Naive thymus-derived CD4-positive, alpha-beta T cell (primary cell): ENCODE data around the gene BMPR1B. TPM values are rescaled to one million over a fixed set of nuclear protein-coding genes. Genes with fewer than 3 reads are reported as not detected.
"Not testable (repeated sequence)": the region's sequence is repeated elsewhere in the genome, so short reads cannot be mapped to it uniquely, and the experiment has no call there.

Source experiments
- ATAC-seq: fragments of 150-1000 bp; cut with Tn5 transposase; 2 replicates; pipeline ENCODE4 v1.10.0; 2021; ENCODE audit warnings: mild to moderate bottlenecking, moderate library complexity
- CTCF ChIA-PET: fragments of 350-600 bp; sonication (Branson Sonifier 250); formaldehyde crosslinking; loops from one replicate; lab custom pipeline; 2021; ENCODE audit warnings: antibody characterized with exemption; lab: Charles Lee
- POLR2A ChIA-PET: fragments of 350-600 bp; sonication (Branson Sonifier 250); formaldehyde crosslinking; loops from one replicate; lab custom pipeline; 2021; ENCODE audit warnings: antibody characterized with exemption, inconsistent platforms; lab: Charles Lee
- DNase-seq, 9 donors: peaks; one replicate each; pipeline versions ENCODE4 v3.0.0 to v3.0.0-alpha.2; 2020 to 2022; ENCODE audit warnings: mixed read lengths in 1 of 9
- H3K27ac ChIP-seq: one replicate; pipeline ENCODE4 v1.7.0; 2013; ENCODE audit warnings: mild to moderate bottlenecking, low read depth, low read length, moderate library complexity
- H3K27me3 ChIP-seq, 2 donors: one replicate each; pipeline ENCODE4 v1.7.0; 2013; ENCODE audit warnings: low read length in 2 of 2, mild to moderate bottlenecking in 2 of 2, moderate library complexity in 2 of 2; ENCODE audit not compliant: control insufficient read depth in 2 of 2, insufficient read depth in 2 of 2
- H3K36me3 ChIP-seq, 3 experiments: 1 replicate in 2 of 3; 2 replicates in 1 of 3; pipeline ENCODE4 v1.7.0; 2013; ENCODE audit warnings: low read length in 3 of 3, mild to moderate bottlenecking in 3 of 3, moderate library complexity in 1 of 3; ENCODE audit not compliant: insufficient read depth in 3 of 3, control insufficient read depth in 2 of 3
- H3K4me1 ChIP-seq, 2 donors: one replicate each; pipeline ENCODE4 v1.7.0; 2013; ENCODE audit warnings: low read length in 2 of 2, mild to moderate bottlenecking in 2 of 2, moderate library complexity in 1 of 2; ENCODE audit not compliant: control insufficient read depth in 2 of 2, insufficient read depth in 2 of 2
- H3K4me3 ChIP-seq: 2 replicates; pipeline ENCODE4 v1.7.0; 2013; ENCODE audit warnings: mild to moderate bottlenecking, low read length
- H3K9me3 ChIP-seq, 3 experiments: 1 replicate in 2 of 3; 2 replicates in 1 of 3; pipeline ENCODE4 v1.7.0; 2013; ENCODE audit warnings: low read length in 3 of 3; ENCODE audit not compliant: control insufficient read depth in 2 of 3
- H3K27ac Mint-ChIP-seq, 9 donors: one replicate each; pipeline ENCODE4 v1.8.0; 2020 to 2022; ENCODE audit warnings: mixed read lengths in 9 of 9, mild to moderate bottlenecking in 8 of 9, moderate library complexity in 5 of 9, inconsistent platforms in 2 of 9
- H3K27me3 Mint-ChIP-seq, 5 donors: one replicate each; pipeline ENCODE4 v1.8.0; 2021 to 2022; ENCODE audit warnings: mixed read lengths in 5 of 5, mild to moderate bottlenecking in 1 of 5
- H3K36me3 Mint-ChIP-seq, 5 donors: one replicate each; pipeline ENCODE4 v1.8.0; 2020 to 2022; ENCODE audit warnings: mixed read lengths in 5 of 5, mild to moderate bottlenecking in 3 of 5, inconsistent platforms in 1 of 5
- H3K4me1 Mint-ChIP-seq, 7 donors: one replicate each; pipeline ENCODE4 v1.8.0; 2020 to 2022; ENCODE audit warnings: mixed read lengths in 7 of 7, mild to moderate bottlenecking in 3 of 7, inconsistent platforms in 1 of 7
- H3K4me3 Mint-ChIP-seq, 10 donors: one replicate each; pipeline ENCODE4 v1.8.0; 2020 to 2022; ENCODE audit warnings: mild to moderate bottlenecking in 10 of 10, mixed read lengths in 10 of 10, moderate library complexity in 6 of 10, inconsistent platforms in 2 of 10
- H3K9me3 Mint-ChIP-seq, 11 donors: one replicate each; pipeline ENCODE4 v1.8.0; 2020 to 2022; ENCODE audit warnings: mixed read lengths in 11 of 11, mild to moderate bottlenecking in 4 of 11, inconsistent platforms in 1 of 11, moderate library complexity in 1 of 11
- intact Hi-C, 2 donors: fragments of 100-400 bp; cut with micrococcal nuclease; formaldehyde crosslinking; loops; one replicate each; pipeline ENCODE4 v1.15.1; 2023
- polyA plus RNA-seq, 2 donors: library from polyadenylated mRNA; unstranded; fragments of 300-500 nt; fragmentation: Illumina TruSeq; gene quantifications; one replicate each; pipeline ENCODE4 v1.2.3, GENCODE V29; 2021
- total RNA-seq, 6 experiments: library from RNA in 5 of 6; stranded (reverse) in 5 of 6; gene quantifications; 1 replicate in 5 of 6; 2 replicates in 1 of 6; pipeline ENCODE4 v1.2.3 and lab custom pipeline; 2021 to 2026

BMPR1B gene
- total and polyA plus RNA-seq, 7 experiments from 2014 or later: 0.07 to 0.14 (median 0.11) TPM; not detected in 3

DNA sequence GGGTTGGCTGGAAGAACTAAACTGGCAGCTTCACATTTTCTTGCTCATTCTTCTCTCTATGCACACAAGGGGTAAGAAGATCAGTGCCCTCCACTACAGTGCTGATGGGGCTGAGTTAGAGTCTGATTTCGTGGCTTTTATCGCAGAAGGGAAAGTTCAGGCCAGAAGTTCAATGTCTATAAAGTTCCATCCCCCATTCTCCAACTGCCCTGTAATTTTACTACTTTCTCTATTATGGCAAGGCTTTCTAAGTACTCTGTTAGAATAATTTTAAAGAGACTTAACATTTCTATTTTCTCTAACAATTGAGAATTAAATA lies 293.9 kb downstream of the BMPR1B start:
- H3K27me3 ChIP-seq: no peaks in the 10 kb centered on the region
- H3K27ac ChIP-seq: no peak overlapping the region
- no peak for ATAC-seq
- no peaks in the 10 kb centered on the region for H3K4me1 Mint-ChIP-seq
- ChIA-PET CTCF (no interaction called here), POLR2A (no interaction called here)
- no peaks in the 10 kb centered on the region for H3K36me3 ChIP-seq
- no peak overlapping the region for H3K4me3 ChIP-seq
- intact Hi-C loops: no loop called here
- H3K9me3 Mint-ChIP-seq: no peaks in the 10 kb centered on the region
- no peaks in the 10 kb centered on the region for H3K4me1 ChIP-seq
- H3K27ac Mint-ChIP-seq: no peak overlapping the region
- no peak overlapping the region for H3K4me3 Mint-ChIP-seq
- H3K36me3 Mint-ChIP-seq: no peaks in the 10 kb centered on the region
- no peak for DNase-seq
- no peaks in the 10 kb centered on the region for H3K27me3 Mint-ChIP-seq
- H3K9me3 ChIP-seq: no peaks in the 10 kb centered on the region

- H3K4me3 ChIP-seq: no peak overlapping the region
- ChIA-PET POLR2A (no interaction called here), CTCF (no interaction called here)
- intact Hi-C loops: no loop called here
- Mint-ChIP-seq H3K27me3 (peaks cover 0 to 6% (median 0%) of the 10 kb centered on the region in 5 donors), H3K4me3 (no peak overlapping the region), H3K4me1 (no peaks in the 10 kb centered on the region), H3K27ac (no peak overlapping the region), H3K36me3 (no peaks in the 10 kb centered on the region), H3K9me3 (peaks cover 0 to 2% (median 0%) of the 10 kb centered on the region in 11 donors)
- no peaks in the 10 kb centered on the region for H3K9me3 ChIP-seq
- no peak for DNase-seq
- no peaks in the 10 kb centered on the region for H3K27me3 ChIP-seq
- no peak overlapping the region for H3K27ac ChIP-seq
- H3K36me3 ChIP-seq: no peaks in the 10 kb centered on the region
- no peaks in the 10 kb centered on the region for H3K4me1 ChIP-seq
- ATAC-seq: no peak
Observed at GRCh38 chr4:95058991-95059390, 301.2 kb downstream of the BMPR1B start.

GRCh38 chr4:95059663-95060062 lies 301.9 kb downstream of the BMPR1B start:
- H3K4me3 Mint-ChIP-seq: no peak overlapping the region
- Histone ChIP-seq H3K4me3 (no peak overlapping the region), H3K4me1 (no peaks in the 10 kb centered on the region), H3K36me3 (no peaks in the 10 kb centered on the region), H3K27me3 (no peaks in the 10 kb centered on the region), H3K27ac (no peak overlapping the region), H3K9me3 (no peaks in the 10 kb centered on the region)
- DNase-seq (no peak), ATAC-seq (no peak)
- peaks cover 0 to 6% (median 0%) of the 10 kb centered on the region in 5 donors for H3K27me3 Mint-ChIP-seq
- no peaks in the 10 kb centered on the region for H3K36me3 Mint-ChIP-seq
- peaks cover 0 to 2% (median 0%) of the 10 kb centered on the region in 11 donors for H3K9me3 Mint-ChIP-seq
- intact Hi-C loops: no loop called here
- no peak overlapping the region for H3K27ac Mint-ChIP-seq
- no peaks in the 10 kb centered on the region for H3K4me1 Mint-ChIP-seq
- ChIA-PET POLR2A (no interaction called here), CTCF (no interaction called here)

DNA sequence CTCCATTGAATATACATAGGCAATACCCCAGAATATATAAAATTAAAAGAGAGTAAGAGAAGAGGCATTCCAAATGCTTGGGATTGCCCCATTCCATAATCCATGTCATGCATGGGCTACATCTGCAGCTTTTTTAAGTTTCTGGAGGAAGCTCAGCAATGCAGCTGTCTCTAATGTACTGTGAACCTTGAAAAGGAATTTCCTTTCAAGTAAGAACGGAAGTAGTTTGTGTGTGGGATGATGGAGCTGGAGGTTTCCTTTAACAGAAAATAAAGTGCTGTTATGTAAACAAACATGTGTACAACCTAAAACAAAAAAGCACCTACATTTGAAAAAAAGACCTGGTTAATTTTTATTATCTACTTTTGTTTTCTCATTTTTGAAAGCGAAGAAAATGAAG lies 303.5 kb downstream of the BMPR1B start:
- peaks cover 0 to 6% (median 0%) of the 10 kb centered on the region in 5 donors for H3K27me3 Mint-ChIP-seq
- Histone ChIP-seq H3K9me3 (no peaks in the 10 kb centered on the region), H3K27ac (no peak overlapping the region), H3K36me3 (no peaks in the 10 kb centered on the region), H3K27me3 (no peaks in the 10 kb centered on the region), H3K4me3 (no peak overlapping the region), H3K4me1 (no peaks in the 10 kb centered on the region)
- H3K4me1 Mint-ChIP-seq: no peaks in the 10 kb centered on the region
- no peaks in the 10 kb centered on the region for H3K36me3 Mint-ChIP-seq
- no peak overlapping the region for H3K4me3 Mint-ChIP-seq
- H3K27ac Mint-ChIP-seq: no peak overlapping the region
- ATAC-seq: no peak
- H3K9me3 Mint-ChIP-seq: peaks cover 0 to 2% (median 0%) of the 10 kb centered on the region in 11 donors
- no peak for DNase-seq
- intact Hi-C loops: no loop called here
- POLR2A ChIA-PET: no interaction called here
- CTCF ChIA-PET: interaction anchor here (0.6 kb wide), 1 partner anchor 702 kb away, joined by 4 read pairs; no protein-coding TSS in a partner anchor

DNA sequence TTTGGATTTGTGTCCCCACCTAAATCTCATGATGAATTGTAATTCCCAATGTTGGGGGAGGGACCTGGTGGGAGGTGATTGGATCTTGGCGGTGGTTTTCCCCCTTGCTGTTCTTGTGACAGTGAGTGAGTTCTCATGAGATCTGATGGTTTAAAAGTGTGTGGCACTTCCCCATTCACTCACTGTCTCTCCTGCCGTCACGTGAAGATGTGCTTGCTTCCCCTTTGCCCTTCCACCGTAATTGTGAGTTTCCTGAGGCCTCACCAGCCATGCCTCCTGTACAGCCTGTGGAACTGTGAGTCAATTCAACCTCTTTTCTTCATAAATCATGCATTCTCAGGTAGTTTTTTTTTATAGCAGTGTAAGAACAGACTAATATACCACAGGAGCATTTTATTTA lies 304.0 kb downstream of the BMPR1B start:
- H3K27ac ChIP-seq, H3K4me1 ChIP-seq, H3K4me3 ChIP-seq, H3K9me3 Mint-ChIP-seq, H3K27me3 ChIP-seq, H3K4me1 Mint-ChIP-seq, intact Hi-C loops, ATAC-seq, H3K36me3 ChIP-seq, DNase-seq, POLR2A ChIA-PET, H3K9me3 ChIP-seq, H3K36me3 Mint-ChIP-seq, H3K27me3 Mint-ChIP-seq, H3K4me3 Mint-ChIP-seq: not testable (repeated sequence)
- CTCF ChIA-PET: interaction anchor here (0.6 kb wide), 1 partner anchor 702 kb away, joined by 4 read pairs; no protein-coding TSS in a partner anchor
- peak overlapping the region in 1 of 9 donors; percentile 2 for H3K27ac Mint-ChIP-seq

- Mint-ChIP-seq H3K27me3 (peaks cover 0 to 6% (median 0%) of the 10 kb centered on the region in 5 donors), H3K4me3 (no peak overlapping the region), H3K27ac (no peak overlapping the region), H3K9me3 (peaks cover 0 to 6% (median 0%) of the 10 kb centered on the region in 11 donors), H3K36me3 (no peaks in the 10 kb centered on the region), H3K4me1 (peaks cover 0 to 10% (median 0%) of the 10 kb centered on the region in 7 donors)
- Histone ChIP-seq H3K36me3 (no peaks in the 10 kb centered on the region), H3K4me1 (no peaks in the 10 kb centered on the region), H3K9me3 (no peaks in the 10 kb centered on the region), H3K27ac (no peak overlapping the region), H3K4me3 (no peak overlapping the region), H3K27me3 (no peaks in the 10 kb centered on the region)
- CTCF ChIA-PET: no interaction called here
- DNase-seq (no peak), ATAC-seq (no peak)
- intact Hi-C loops: no loop called here
- POLR2A ChIA-PET: no interaction called here
Observed at GRCh38 chr4:95066050-95066449, 308.3 kb downstream of the BMPR1B start.

GRCh38 chr4:95068401-95068800 lies 310.6 kb downstream of the BMPR1B start:
- H3K4me3 Mint-ChIP-seq: no peak overlapping the region
- ChIA-PET POLR2A (no interaction called here), CTCF (no interaction called here)
- H3K4me1 Mint-ChIP-seq: peaks cover 0 to 10% (median 0%) of the 10 kb centered on the region in 7 donors
- Histone ChIP-seq H3K4me3 (no peak overlapping the region), H3K4me1 (no peaks in the 10 kb centered on the region), H3K27ac (no peak overlapping the region), H3K27me3 (no peaks in the 10 kb centered on the region), H3K9me3 (no peaks in the 10 kb centered on the region), H3K36me3 (no peaks in the 10 kb centered on the region)
- DNase-seq: no peak
- H3K9me3 Mint-ChIP-seq: peaks cover 0 to 5% (median 0%) of the 10 kb centered on the region in 11 donors
- peaks cover 0 to 5% (median 0%) of the 10 kb centered on the region in 5 donors for H3K27me3 Mint-ChIP-seq
- intact Hi-C loops: no loop called here
- H3K27ac Mint-ChIP-seq: no peak overlapping the region
- H3K36me3 Mint-ChIP-seq: no peaks in the 10 kb centered on the region
- no peak for ATAC-seq
